Panc1 (cell line): ENCODE data around the gene LYSMD2. TPM values are rescaled to one million over a fixed set of nuclear protein-coding genes. Genes with fewer than 3 reads are reported as not detected.

Experiments used
- ATAC-seq: fragments of 200-7000 bp; cut with Tn5 transposase; 2 replicates; pipeline ENCODE4 v1.9.1; 2020; ENCODE audit warnings: mild to moderate bottlenecking, moderate library complexity
- BruUV-seq: library from RNA; stranded (reverse); fragments of 400-500 nt; replicated peaks from 2 replicates; lab custom pipeline; 2021; lab: Mats Ljungman, UMichigan
- CTCF ChIA-PET: fragments of 300-600 bp; sonication (Branson Sonifier 250); formaldehyde crosslinking; loops from one replicate; lab custom pipeline; 2022; ENCODE audit warnings: antibody characterized with exemption; lab: Charles Lee
- POLR2A ChIA-PET: fragments of 300-600 bp; sonication (Branson Sonifier 250); formaldehyde crosslinking; loops from one replicate; lab custom pipeline; 2022; ENCODE audit warnings: antibody characterized with exemption; lab: Charles Lee
- DNase-seq: peaks from one replicate; pipeline ENCODE4 v3.0.0-alpha.2; 2010; ENCODE audit warnings: low read depth, low spot score
- H3K27ac ChIP-seq: 2 replicates; pipeline ENCODE4 v1.5.1; 2011; ENCODE audit warnings: mild to moderate bottlenecking, low read length, inconsistent platforms
- H3K27me3 ChIP-seq: fragments of 200-500 bp; sonication (Bioruptor generic); 2 replicates; pipeline ENCODE4 v1.6.0; 2014; ENCODE audit warnings: low read length, inconsistent platforms; ENCODE audit not compliant: control insufficient read depth, insufficient read depth
- H3K36me3 ChIP-seq: fragments of 200-500 bp; sonication (Bioruptor generic); 2 replicates; pipeline ENCODE4 v1.5.1; 2014; ENCODE audit warnings: inconsistent platforms, mild to moderate bottlenecking, low read length, moderate library complexity; ENCODE audit not compliant: control insufficient read depth, insufficient read depth
- H3K4me1 ChIP-seq: 2 replicates; pipeline ENCODE4 v1.5.1; 2011; ENCODE audit warnings: inconsistent platforms, mild to moderate bottlenecking, low read length, moderate library complexity; ENCODE audit not compliant: control insufficient read depth, insufficient read depth
- H3K4me3 ChIP-seq, 2 experiments: 2 replicates each; pipeline ENCODE4 v1.5.1; 2011 to 2012; ENCODE audit warnings: low read depth in 2 of 2, low read length in 2 of 2, mild to moderate bottlenecking in 2 of 2, inconsistent platforms in 1 of 2, moderate library complexity in 1 of 2
- H3K9me3 ChIP-seq: fragments of 200-500 bp; sonication (Bioruptor generic); 2 replicates; pipeline ENCODE4 v1.5.1; 2014; ENCODE audit warnings: low read depth, mild to moderate bottlenecking, inconsistent platforms, low read length, moderate library complexity; ENCODE audit not compliant: control insufficient read depth, insufficient read depth
- POLR2AphosphoS5 ChIP-seq: IDR thresholded peaks from 2 replicates; pipeline ENCODE4 v1.6.1; 2012; ENCODE audit warnings: mild to moderate bottlenecking, low read depth, low read length, moderate library complexity
- SIN3A ChIP-seq: IDR thresholded peaks from 2 replicates; pipeline ENCODE4 v1.6.1; 2012; ENCODE audit warnings: low read depth, mild to moderate bottlenecking, low read length, moderate library complexity, borderline replicate concordance; ENCODE audit not compliant: insufficient read depth
- TCF7L2 ChIP-seq: IDR thresholded peaks from 2 replicates; pipeline ENCODE4 v1.6.1; 2011; ENCODE audit warnings: mild to moderate bottlenecking, low read depth, low read length, inconsistent platforms
- in situ Hi-C: cut with HindIII; loops from 2 replicates; pipeline ENCODE4 v1.10.0; 2016; ENCODE audit warnings: low sequenced_read_pairs, low pct_unique_long_range_greater_than_20kb
- intact Hi-C: fragments of 100-400 bp; cut with micrococcal nuclease; formaldehyde crosslinking; loops from one replicate; pipeline ENCODE4 v1.10.0; 2022; ENCODE audit not compliant: unreplicated experiment
- total RNA-seq: library from RNA; stranded (reverse); gene quantifications from one replicate; pipeline ENCODE4 v1.2.1, GENCODE V29; 2021; ENCODE audit not compliant: unreplicated experiment
- TF ChIP-seq, protein P1 (sequence below), 2 experiments: IDR thresholded peaks; 2 replicates each; pipeline ENCODE4 v1.6.1; 2011 to 2012; ENCODE audit warnings: low read depth in 2 of 2, control low read depth in 1 of 2, low read length in 1 of 2, mild to moderate bottlenecking in 1 of 2, moderate library complexity in 1 of 2; ENCODE audit not compliant: insufficient read depth in 1 of 2
- TF ChIP-seq, protein P2 (sequence below): fragments of 450-650 bp; IDR thresholded peaks from 2 replicates; pipeline ENCODE4 v1.5.1; 2017; ENCODE audit warnings: mild to moderate bottlenecking

The LYSMD2 gene
- total RNA-seq, 1 experiment from 2014 or later, result 17.2 TPM

DNA sequence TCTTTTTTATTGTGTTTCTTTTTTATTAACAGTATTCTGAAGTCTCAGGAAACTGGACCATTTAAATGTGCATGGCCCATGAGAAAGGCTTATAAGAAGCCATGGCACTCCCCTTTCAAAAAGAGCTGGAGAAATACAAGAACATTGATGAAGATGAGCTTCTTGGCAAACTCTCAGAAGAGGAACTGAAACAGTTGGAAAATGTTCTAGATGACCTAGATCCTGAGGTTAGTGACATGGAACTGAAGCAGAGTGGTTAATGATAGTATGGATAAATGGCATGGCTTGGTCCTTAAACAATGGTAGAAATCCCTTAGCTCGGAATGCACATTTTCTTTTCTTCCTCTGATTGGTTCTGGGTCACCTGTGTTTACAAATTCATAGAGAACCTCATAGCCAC lies 28.9 kb upstream of the LYSMD2 start:
- in situ Hi-C loops (no loop called here), intact Hi-C loops (no loop called here)
- no TSS peak for BruUV-seq
- TF ChIP-seq, protein P1, sequence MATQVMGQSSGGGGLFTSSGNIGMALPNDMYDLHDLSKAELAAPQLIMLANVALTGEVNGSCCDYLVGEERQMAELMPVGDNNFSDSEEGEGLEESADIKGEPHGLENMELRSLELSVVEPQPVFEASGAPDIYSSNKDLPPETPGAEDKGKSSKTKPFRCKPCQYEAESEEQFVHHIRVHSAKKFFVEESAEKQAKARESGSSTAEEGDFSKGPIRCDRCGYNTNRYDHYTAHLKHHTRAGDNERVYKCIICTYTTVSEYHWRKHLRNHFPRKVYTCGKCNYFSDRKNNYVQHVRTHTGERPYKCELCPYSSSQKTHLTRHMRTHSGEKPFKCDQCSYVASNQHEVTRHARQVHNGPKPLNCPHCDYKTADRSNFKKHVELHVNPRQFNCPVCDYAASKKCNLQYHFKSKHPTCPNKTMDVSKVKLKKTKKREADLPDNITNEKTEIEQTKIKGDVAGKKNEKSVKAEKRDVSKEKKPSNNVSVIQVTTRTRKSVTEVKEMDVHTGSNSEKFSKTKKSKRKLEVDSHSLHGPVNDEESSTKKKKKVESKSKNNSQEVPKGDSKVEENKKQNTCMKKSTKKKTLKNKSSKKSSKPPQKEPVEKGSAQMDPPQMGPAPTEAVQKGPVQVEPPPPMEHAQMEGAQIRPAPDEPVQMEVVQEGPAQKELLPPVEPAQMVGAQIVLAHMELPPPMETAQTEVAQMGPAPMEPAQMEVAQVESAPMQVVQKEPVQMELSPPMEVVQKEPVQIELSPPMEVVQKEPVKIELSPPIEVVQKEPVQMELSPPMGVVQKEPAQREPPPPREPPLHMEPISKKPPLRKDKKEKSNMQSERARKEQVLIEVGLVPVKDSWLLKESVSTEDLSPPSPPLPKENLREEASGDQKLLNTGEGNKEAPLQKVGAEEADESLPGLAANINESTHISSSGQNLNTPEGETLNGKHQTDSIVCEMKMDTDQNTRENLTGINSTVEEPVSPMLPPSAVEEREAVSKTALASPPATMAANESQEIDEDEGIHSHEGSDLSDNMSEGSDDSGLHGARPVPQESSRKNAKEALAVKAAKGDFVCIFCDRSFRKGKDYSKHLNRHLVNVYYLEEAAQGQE (IDR thresholded peaks at IDR 0.05; ENCODE audit: insufficient read depth in 1 of 2, low read depth in 2 of 2, low read length in 1 of 2), result no peak
- TF ChIP-seq POLR2AphosphoS5 (no peak), TCF7L2 (no peak), SIN3A (no peak)
- TF ChIP-seq, protein P2, sequence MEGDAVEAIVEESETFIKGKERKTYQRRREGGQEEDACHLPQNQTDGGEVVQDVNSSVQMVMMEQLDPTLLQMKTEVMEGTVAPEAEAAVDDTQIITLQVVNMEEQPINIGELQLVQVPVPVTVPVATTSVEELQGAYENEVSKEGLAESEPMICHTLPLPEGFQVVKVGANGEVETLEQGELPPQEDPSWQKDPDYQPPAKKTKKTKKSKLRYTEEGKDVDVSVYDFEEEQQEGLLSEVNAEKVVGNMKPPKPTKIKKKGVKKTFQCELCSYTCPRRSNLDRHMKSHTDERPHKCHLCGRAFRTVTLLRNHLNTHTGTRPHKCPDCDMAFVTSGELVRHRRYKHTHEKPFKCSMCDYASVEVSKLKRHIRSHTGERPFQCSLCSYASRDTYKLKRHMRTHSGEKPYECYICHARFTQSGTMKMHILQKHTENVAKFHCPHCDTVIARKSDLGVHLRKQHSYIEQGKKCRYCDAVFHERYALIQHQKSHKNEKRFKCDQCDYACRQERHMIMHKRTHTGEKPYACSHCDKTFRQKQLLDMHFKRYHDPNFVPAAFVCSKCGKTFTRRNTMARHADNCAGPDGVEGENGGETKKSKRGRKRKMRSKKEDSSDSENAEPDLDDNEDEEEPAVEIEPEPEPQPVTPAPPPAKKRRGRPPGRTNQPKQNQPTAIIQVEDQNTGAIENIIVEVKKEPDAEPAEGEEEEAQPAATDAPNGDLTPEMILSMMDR, result no peak
- no peak for DNase-seq
- Histone ChIP-seq H3K4me1 (no peaks in the 10 kb centered on the region), H3K27me3 (no peaks in the 10 kb centered on the region), H3K4me3 (no peak overlapping the region), H3K9me3 (no peaks in the 10 kb centered on the region), H3K27ac (no peak overlapping the region), H3K36me3 (no peaks in the 10 kb centered on the region)
- ChIA-PET CTCF (no interaction called here), POLR2A (no interaction called here)
- ATAC-seq, result no peak

DNA sequence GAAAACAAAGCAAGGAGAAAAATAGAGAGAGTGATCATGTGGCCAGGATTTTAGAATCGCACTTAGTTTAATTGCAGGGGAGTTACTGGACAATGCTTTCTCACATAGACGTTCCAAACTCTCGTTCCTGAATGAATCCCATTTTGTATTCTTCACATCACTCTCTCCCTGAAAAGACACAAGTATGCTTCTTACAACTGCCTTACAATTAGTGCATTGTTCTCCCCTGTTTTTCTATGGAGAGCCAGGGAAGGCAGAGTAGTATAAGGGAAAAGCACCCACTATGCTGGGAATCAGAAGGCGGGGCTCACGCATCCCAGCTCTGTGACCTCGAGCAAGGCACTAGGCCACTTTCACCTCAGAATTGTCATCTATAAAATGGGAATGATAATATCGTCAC lies 28.3 kb upstream of the LYSMD2 start:
- H3K4me1 ChIP-seq, result no peaks in the 10 kb centered on the region
- H3K27ac ChIP-seq, result no peak overlapping the region
- in situ Hi-C loops, result no loop called here
- ChIA-PET POLR2A (no interaction called here), CTCF (no interaction called here)
- ATAC-seq (no peak), DNase-seq (no peak)
- H3K4me3 ChIP-seq, result no peak overlapping the region
- H3K27me3 ChIP-seq, result no peaks in the 10 kb centered on the region
- TF ChIP-seq SIN3A (no peak), POLR2AphosphoS5 (no peak), TCF7L2 (no peak)
- TF ChIP-seq, protein P1 (IDR thresholded peaks at IDR 0.05; ENCODE audit: insufficient read depth in 1 of 2, low read depth in 2 of 2, low read length in 1 of 2), result no peak
- TF ChIP-seq, protein P2, result no peak
- no peaks in the 10 kb centered on the region for H3K36me3 ChIP-seq
- intact Hi-C loops, result no loop called here
- no peaks in the 10 kb centered on the region for H3K9me3 ChIP-seq
- BruUV-seq, result no TSS peak
